Stimulated activated CD4-positive, alpha-beta T cell treated with anti-CD3 and anti-CD28 coated beads, Interleukin-1b, Interleukin-23, amount 100 ng/mL, for 24 hours (primary cell): ENCODE results near the gene GMPPB.

ENCODE experiments used
- DNase-seq, 4 experiments: peaks; one replicate each; pipeline ENCODE4 v3.0.0-alpha.2; 2020; ENCODE audit warnings: low read depth in 4 of 4, low spot score in 1 of 4

GMPPB gene

DNA sequence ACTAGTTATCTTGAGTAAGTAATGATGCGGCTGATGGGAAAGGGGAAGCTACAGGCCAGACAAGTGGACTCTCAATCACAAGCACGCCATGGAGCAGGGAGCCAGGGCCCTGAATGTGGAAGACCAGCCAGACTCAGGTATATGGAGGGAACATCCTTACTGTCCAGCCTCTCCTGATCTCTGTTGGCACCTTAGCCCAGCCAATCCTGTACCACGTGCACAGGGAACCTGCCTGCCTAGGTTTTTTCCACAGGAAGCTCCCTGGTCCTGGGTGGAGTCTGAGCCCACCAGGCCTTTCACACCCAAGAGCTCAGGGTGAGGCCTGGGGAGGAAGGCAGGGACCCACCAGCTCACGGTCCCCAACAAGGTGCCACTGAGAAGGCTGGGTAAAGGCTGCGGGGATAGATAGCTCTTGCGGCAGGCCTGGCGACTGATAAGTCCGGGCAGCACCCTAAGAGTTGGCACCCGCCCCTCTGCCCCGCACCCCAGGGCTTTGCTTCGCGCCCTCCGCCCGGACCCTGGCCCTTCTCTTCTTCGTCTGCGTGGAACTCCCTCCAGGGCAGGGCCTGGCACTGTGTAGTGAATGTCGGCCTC lies 50.5 kb downstream of the GMPPB start:
- DNase-seq = peak in 2 of 4 experiments; percentile 17 to 19

DNA sequence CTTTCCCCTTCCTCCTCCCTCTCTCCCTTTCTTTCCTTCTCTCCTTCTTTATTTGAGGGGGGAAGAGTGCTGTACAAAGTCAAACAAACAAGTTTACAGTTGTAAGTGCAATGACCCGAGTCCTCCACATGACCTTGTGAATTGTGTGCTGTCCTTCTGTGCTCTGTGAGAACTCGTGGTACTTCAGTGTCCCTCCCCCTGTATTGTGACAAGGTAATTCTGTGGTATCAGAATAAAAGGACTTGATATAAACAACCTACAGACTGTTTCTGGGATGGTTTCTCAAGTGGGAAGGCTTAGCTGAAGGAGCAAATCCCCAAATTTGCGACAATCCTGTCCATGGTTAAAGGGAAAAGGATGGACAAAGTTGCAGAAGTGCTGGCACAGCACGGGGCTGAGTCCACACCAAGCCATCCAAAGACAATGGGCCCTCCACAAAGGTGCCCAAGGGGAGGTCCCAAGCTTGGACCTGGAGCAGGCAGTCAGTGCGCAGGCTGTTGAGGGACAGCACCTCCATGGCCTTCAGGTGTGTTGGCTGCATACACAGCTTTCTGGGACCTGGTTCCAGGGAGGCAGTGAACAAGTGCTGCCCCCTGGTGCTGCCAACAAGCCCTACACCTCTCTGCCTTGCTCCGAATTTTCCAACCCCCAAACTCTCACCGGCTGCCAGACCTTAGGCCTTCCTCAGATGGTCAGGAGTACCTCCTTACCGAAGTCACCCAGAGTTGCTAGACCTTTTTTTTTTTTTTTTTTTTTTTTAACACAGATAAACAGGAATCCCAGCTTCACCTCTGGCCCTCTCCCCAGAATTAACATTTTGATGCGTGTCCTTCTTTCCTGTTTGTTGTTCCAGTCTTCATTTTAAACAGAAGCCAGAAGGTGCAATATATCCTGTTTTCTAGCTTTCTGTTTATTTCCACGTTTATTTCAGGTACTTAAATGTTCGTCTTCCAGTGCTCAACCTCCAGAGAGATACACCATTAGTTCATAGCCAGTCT lies 52.2 kb downstream of the GMPPB start:
- peak in 3 of 4 experiments; percentile 57 to 59 (median 58) for DNase-seq

DNA sequence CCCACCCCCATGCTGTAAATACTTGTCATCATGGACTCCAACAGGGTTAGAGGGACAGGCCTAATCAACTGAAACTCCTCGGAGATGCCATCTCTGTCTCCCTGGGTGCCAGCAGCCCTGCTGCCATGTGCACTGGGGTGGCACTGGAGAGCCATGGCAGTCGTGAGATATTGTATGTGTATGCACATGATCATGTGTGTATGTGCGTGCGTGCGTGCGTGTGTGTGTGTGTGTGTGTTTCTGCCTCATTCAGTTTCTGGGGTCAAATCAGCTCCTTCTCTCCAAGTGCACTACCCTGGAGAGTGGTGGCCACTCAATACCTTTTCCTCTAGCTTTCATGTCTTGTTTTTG lies 52.8 kb downstream of the GMPPB start:
- no peak for DNase-seq
